Tibial nerve (tissue), 4 donors: Measurements from ENCODE around the gene SETD3. TPM values are rescaled to one million over a fixed set of nuclear protein-coding genes. Genes with fewer than 3 reads are reported as not detected.

ENCODE experiments used
- DNase-seq, 2 donors: peaks; one replicate each; pipeline ENCODE4 v3.0.0-alpha.2; 2019; ENCODE audit warnings: low spot score in 2 of 2
- H3K27ac ChIP-seq, 4 donors: fragments of 200-600 bp; sonication (generic) in 3 of 4; one replicate each; pipeline ENCODE4 v1.5.1; 2017 to 2019; ENCODE audit warnings: mild to moderate bottlenecking in 1 of 4
- H3K27me3 ChIP-seq, 2 donors: fragments of 200-600 bp; sonication (generic) in 1 of 2; one replicate each; pipeline versions ENCODE4 v1.5.1 to v1.6.0; 2017 to 2019
- H3K36me3 ChIP-seq, 3 donors: fragments of 200-600 bp; sonication (generic); one replicate each; pipeline ENCODE4 v1.5.1; 2018 to 2019
- H3K4me1 ChIP-seq, 4 donors: fragments of 200-600 bp; sonication (generic) in 3 of 4; one replicate each; pipeline ENCODE4 v1.5.1; 2017 to 2019
- H3K4me3 ChIP-seq, 4 donors: fragments of 200-600 bp; sonication (generic) in 3 of 4; one replicate each; pipeline ENCODE4 v1.5.1; 2017 to 2019; ENCODE audit warnings: mild to moderate bottlenecking in 1 of 4, moderate library complexity in 1 of 4
- H3K9me3 ChIP-seq, 4 donors: fragments of 200-600 bp; sonication (generic) in 3 of 4; one replicate each; pipeline ENCODE4 v1.5.1; 2017 to 2019
- EP300 ChIP-seq, 2 donors: sonication (generic); formaldehyde crosslinking; IDR thresholded peaks; one replicate each; pipeline ENCODE4 v1.6.1; 2017; ENCODE audit warnings: antibody characterized with exemption in 2 of 2, mild to moderate bottlenecking in 1 of 2
- POLR2A ChIP-seq, 2 donors: fragments of 450-650 bp; IDR thresholded peaks; one replicate each; pipeline ENCODE4 v1.6.1; 2017; ENCODE audit warnings: antibody characterized with exemption in 2 of 2, mild to moderate bottlenecking in 2 of 2, moderate library complexity in 2 of 2
- WGBS, 2 donors: methylation state at CpG; one replicate each; pipeline ENCODE4 v1.1.5; 2018; 5-methylcytosine and 5-hydroxymethylcytosine counted together
- total RNA-seq, 4 donors: library from RNA; depleted of rRNA; stranded (reverse); fragments of >200 nt; gene quantifications; one replicate each; pipeline ENCODE4 v1.1.0, GENCODE V29; 2016
- TF ChIP-seq, protein P1 (sequence below), 5 experiments: fragments of 200-600 bp in 3 of 5; fragments of 450-650 bp in 2 of 5; sonication (generic) in 3 of 5; IDR thresholded peaks; one replicate each; pipeline ENCODE4 v1.5.1; 2016 to 2019; ENCODE audit warnings: antibody characterized with exemption in 5 of 5, mild to moderate bottlenecking in 3 of 5, moderate library complexity in 2 of 5

SETD3 gene
- total RNA-seq, 4 donors from 2014 or later: 63.3 to 118 (median 80.6) TPM

DNA sequence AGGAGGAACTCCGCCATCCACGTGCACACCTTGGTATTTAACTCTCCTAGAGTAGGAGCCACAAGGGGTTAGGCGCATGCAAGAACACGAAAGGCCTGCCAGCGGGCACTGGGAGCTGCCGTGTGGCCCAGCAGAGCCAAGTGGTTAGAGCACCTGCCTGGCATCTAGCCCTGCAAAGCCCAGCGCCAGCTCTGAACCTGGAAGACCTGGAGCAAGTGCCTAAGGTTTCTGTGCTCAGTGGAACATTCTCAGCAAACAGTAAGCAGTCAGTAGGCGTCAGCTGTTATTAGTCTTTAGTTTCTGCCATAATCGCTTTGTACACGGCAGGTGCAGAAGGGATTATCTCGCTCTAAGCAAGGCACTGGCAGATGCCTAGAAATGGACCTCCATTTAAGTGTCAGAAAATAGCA lies 55.4 kb downstream of the SETD3 start:
- Histone ChIP-seq H3K4me3 (no peak overlapping the region), H3K36me3 (peaks cover 0 to 55% (median 0%) of the 10 kb centered on the region in 3 donors), H3K9me3 (peaks cover 0 to 8% (median 0%) of the 10 kb centered on the region in 4 donors), H3K27me3 (no peaks in the 10 kb centered on the region), H3K27ac (no peak overlapping the region), H3K4me1 (peaks cover 0 to 4% (median 0%) of the 10 kb centered on the region in 4 donors)
- TF ChIP-seq POLR2A (IDR thresholded peaks at IDR 0.05) (no peak), EP300 (IDR thresholded peaks at IDR 0.05) (no peak)
- TF ChIP-seq, protein P1, sequence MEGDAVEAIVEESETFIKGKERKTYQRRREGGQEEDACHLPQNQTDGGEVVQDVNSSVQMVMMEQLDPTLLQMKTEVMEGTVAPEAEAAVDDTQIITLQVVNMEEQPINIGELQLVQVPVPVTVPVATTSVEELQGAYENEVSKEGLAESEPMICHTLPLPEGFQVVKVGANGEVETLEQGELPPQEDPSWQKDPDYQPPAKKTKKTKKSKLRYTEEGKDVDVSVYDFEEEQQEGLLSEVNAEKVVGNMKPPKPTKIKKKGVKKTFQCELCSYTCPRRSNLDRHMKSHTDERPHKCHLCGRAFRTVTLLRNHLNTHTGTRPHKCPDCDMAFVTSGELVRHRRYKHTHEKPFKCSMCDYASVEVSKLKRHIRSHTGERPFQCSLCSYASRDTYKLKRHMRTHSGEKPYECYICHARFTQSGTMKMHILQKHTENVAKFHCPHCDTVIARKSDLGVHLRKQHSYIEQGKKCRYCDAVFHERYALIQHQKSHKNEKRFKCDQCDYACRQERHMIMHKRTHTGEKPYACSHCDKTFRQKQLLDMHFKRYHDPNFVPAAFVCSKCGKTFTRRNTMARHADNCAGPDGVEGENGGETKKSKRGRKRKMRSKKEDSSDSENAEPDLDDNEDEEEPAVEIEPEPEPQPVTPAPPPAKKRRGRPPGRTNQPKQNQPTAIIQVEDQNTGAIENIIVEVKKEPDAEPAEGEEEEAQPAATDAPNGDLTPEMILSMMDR (IDR thresholded peaks at IDR 0.05): no peak
- 93 to 97% methylated on average over 9 to 11 of the region's 11 CpGs for WGBS, 2 donors
- no peak for DNase-seq

DNA sequence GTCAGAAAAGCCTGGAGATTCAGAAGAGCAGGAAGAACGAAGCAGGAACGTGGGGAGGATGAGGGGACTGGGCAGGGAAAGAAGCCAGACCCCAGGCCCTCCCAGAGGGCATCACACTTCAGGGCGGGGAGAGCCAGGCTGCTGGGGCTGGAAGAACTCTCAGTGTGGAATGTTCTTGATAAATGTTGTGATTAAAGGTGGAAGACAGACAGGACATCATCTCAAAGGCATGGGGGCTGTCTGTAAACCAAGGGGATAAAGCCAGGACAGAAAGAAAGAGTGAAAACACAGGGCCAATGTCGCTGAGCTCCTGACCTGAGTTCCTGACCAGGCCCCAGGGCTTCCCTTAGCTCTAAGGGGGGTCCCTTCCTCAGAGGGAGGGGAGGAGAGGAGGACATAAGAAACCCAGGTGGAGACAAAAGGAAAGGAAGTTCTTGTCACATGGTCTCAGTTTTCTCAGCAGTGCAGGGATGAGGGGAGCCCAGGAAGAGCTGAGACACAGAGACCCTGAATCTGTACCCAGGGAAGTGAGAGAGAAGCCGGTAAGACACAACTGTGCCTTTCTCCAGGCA lies 56.3 kb downstream of the SETD3 start:
- Histone ChIP-seq H3K9me3 (peaks cover 0 to 8% (median 0%) of the 10 kb centered on the region in 4 donors), H3K4me1 (peaks cover 0 to 4% (median 0%) of the 10 kb centered on the region in 4 donors), H3K27me3 (no peaks in the 10 kb centered on the region), H3K27ac (no peak overlapping the region), H3K36me3 (peaks cover 0 to 46% (median 0%) of the 10 kb centered on the region in 3 donors), H3K4me3 (no peak overlapping the region)
- whole genome bisulfite sequencing, 2 donors: 66 to 83% methylated on average over 5 of the region's 5 CpGs
- no peak for TF ChIP-seq EP300 (IDR thresholded peaks at IDR 0.05)
- TF ChIP-seq, protein P1 (IDR thresholded peaks at IDR 0.05): no peak
- DNase-seq: no peak

DNA sequence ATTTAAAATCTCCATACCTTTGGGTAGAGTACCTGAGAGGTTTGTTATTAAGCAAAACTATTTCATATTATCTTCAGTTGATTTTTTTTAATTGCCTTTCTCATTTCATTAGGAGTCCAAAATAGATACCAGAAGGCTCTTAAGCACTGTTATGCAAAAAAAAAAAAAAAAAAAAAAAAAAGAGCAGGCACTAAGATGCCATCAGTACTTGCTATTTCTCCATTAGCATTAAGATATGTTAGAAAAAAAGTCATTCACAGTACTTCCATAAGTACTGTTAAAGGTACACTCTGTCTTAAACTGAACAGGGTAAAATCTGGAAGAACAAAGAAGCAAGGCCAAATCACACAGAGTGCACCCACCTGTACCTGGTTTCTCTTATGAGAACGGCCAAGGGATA lies 57.2 kb downstream of the SETD3 start:
- H3K27me3 ChIP-seq: no peaks in the 10 kb centered on the region
- no peak for TF ChIP-seq POLR2A (IDR thresholded peaks at IDR 0.05)
- no peak for TF ChIP-seq EP300 (IDR thresholded peaks at IDR 0.05)
- TF ChIP-seq, protein P1 (IDR thresholded peaks at IDR 0.05): no peak
- peaks cover 0 to 36% (median 0%) of the 10 kb centered on the region in 3 donors for H3K36me3 ChIP-seq
- H3K4me3 ChIP-seq: no peak overlapping the region
- no peak overlapping the region for H3K27ac ChIP-seq
- peaks cover 0 to 4% (median 0%) of the 10 kb centered on the region in 4 donors for H3K4me1 ChIP-seq
- 94 to 97% methylated on average over 1 of the region's 1 CpG for WGBS, 2 donors
- H3K9me3 ChIP-seq: no peaks in the 10 kb centered on the region
- DNase-seq: no peak

DNA sequence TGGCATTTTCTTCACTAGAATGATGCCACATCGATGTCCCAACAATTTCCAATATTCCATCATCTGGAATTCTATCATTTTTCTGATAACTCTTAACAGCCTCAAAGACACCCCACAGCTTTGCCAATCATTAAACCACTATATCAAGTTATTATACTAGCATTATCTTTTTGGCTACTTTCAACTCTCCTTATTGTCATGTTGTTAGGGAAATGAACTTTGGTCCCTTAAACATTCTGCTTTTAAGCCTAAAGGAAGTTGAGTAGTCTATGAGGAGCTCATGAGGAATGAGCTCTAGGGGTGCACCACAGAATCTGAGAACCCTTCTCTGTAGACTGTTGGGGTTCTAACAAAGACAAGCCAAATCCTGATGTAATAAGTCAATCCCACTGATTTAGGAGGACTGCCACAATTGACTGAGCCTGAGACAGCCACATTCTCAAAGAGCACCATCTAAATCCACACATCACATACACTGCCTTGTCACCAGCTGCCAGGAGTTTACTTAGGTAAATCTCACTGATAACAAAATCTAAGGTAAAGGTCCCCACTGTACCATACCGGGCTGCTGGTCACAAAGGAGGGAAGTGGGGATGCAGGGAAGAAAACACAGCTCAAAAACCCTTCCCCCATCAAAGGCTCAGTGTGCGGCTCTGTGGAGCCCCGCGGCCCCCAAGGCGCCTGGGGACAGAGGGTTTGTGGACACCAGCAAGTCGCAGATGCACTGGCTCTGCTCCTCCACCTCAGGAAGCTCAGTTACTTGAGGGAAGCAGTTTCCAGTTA lies 58.2 kb downstream of the SETD3 start:
- H3K4me3 ChIP-seq: no peak overlapping the region
- H3K4me1 ChIP-seq: peaks cover 0 to 4% (median 0%) of the 10 kb centered on the region in 4 donors
- H3K27me3 ChIP-seq: no peaks in the 10 kb centered on the region
- H3K27ac ChIP-seq: no peak overlapping the region
- H3K9me3 ChIP-seq: no peaks in the 10 kb centered on the region
- DNase-seq: no peak
- TF ChIP-seq POLR2A (IDR thresholded peaks at IDR 0.05) (no peak), EP300 (IDR thresholded peaks at IDR 0.05) (no peak)
- TF ChIP-seq, protein P1 (IDR thresholded peaks at IDR 0.05): no peak
- 87 to 90% methylated on average over 7 of the region's 7 CpGs for WGBS, 2 donors
- peaks cover 0 to 26% (median 0%) of the 10 kb centered on the region in 3 donors for H3K36me3 ChIP-seq

DNA sequence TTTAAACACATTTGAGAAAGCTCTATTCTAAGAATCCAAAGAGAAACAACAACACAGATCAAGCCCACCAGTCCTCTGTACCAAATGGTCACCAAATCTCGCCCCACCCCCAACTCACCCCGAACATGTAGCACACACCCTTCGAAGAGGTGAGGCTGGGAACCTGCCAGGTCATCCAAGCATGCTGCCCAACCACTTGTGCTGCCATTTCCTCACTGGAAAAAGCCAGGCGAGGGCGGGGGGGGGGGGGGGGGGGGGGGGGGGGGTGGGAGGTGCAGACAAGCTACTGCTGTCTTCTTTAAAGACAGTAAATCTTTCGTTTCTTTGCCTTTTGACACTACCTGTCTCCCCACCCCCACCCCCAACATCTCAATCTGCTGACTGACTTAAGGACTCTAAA lies 59.9 kb downstream of the SETD3 start:
- DNase-seq: no peak
- no peak overlapping the region for H3K27ac ChIP-seq

More for the DNA sequence above, 59.9 kb downstream of the SETD3 start:
- WGBS, 2 donors: 78 to 80% methylated on average over 6 of the region's 6 CpGs
- Histone ChIP-seq H3K27me3 (no peaks in the 10 kb centered on the region), H3K36me3 (peaks cover 0 to 14% (median 0%) of the 10 kb centered on the region in 3 donors), H3K9me3 (no peaks in the 10 kb centered on the region), H3K4me1 (peaks cover 0 to 7% (median 0%) of the 10 kb centered on the region in 4 donors), H3K4me3 (no peak overlapping the region)
- TF ChIP-seq EP300 (IDR thresholded peaks at IDR 0.05): no peak
- TF ChIP-seq, protein P1 (IDR thresholded peaks at IDR 0.05): no peak
- TF ChIP-seq POLR2A (IDR thresholded peaks at IDR 0.05): no peak
